Tibial artery (tissue), 4 donors: ENCODE measurements around the gene TUBB2A.
"Not testable (repeated sequence)": the region's sequence is repeated elsewhere in the genome, so short reads cannot be mapped to it uniquely, and the experiment has no call there.

Experiments used
- DNase-seq, 2 donors: peaks; one replicate each; pipeline ENCODE4 v3.0.0-alpha.2; 2019
- H3K27ac ChIP-seq, 2 donors: fragments of 200-600 bp; sonication (generic) in 1 of 2; 1 replicate in 1 of 2; 2 replicates in 1 of 2; pipeline ENCODE4 v1.5.1; 2018 to 2019; ENCODE audit warnings: mild to moderate bottlenecking in 1 of 2
- H3K27me3 ChIP-seq, 2 donors: fragments of 200-600 bp; sonication (generic) in 1 of 2; one replicate each; pipeline versions ENCODE4 v1.5.1 to v1.6.0; 2016 to 2019
- H3K36me3 ChIP-seq, 3 donors: fragments of 200-600 bp; sonication (generic) in 2 of 3; one replicate each; pipeline ENCODE4 v1.5.1; 2016 to 2019; ENCODE audit warnings: mild to moderate bottlenecking in 2 of 3
- H3K4me1 ChIP-seq, 4 donors: fragments of 200-600 bp; sonication (generic) in 2 of 4; 1 replicate in 3 of 4; 2 replicates in 1 of 4; pipeline ENCODE4 v1.5.1; 2016 to 2019
- H3K4me3 ChIP-seq, 2 donors: fragments of 200-600 bp; sonication (generic) in 1 of 2; 1 replicate in 1 of 2; 2 replicates in 1 of 2; pipeline ENCODE4 v1.5.1; 2018 to 2019; ENCODE audit warnings: mild to moderate bottlenecking in 2 of 2
- H3K9me3 ChIP-seq, 3 donors: fragments of 200-600 bp; sonication (generic) in 1 of 3; one replicate each; pipeline ENCODE4 v1.5.1; 2016 to 2019
- intact Hi-C: fragments of 100-400 bp; cut with DNase I; formaldehyde crosslinking; loops from one replicate; pipeline ENCODE4 v1.15.0; 2023; ENCODE audit warnings: low total_unique reads
- TF ChIP-seq, protein P1 (sequence below), 2 experiments: fragments of 200-600 bp in 1 of 2; fragments of 450-650 bp in 1 of 2; IDR thresholded peaks; one replicate each; pipeline ENCODE4 v1.5.1; 2017 to 2019; ENCODE audit warnings: antibody characterized with exemption in 2 of 2, mild to moderate bottlenecking in 1 of 2, moderate library complexity in 1 of 2

Gene TUBB2A

DNA sequence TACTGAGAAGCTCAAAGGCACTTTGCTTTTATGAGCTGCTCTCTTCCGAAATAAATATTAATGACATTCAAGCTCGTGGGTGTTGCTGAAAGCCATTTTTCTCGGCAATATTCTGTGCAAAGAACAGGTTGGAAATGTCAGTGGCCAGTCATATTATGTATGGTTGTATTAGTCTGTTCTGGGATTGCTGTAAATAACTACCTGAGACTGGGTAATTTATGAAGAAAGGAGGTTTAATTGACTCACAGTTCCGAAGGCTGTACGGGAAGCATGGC lies 38.0 kb upstream of the TUBB2A start:
- intact Hi-C loops, result no loop called here
- H3K9me3 ChIP-seq, result no peaks in the 10 kb centered on the region
- no peak overlapping the region for H3K4me3 ChIP-seq
- H3K36me3 ChIP-seq, result no peaks in the 10 kb centered on the region
- H3K27me3 ChIP-seq, result no peaks in the 10 kb centered on the region
- H3K4me1 ChIP-seq, result peaks cover 0 to 6% (median 0%) of the 10 kb centered on the region in 4 donors
- no peak for DNase-seq
- no peak overlapping the region for H3K27ac ChIP-seq
- TF ChIP-seq, protein P1, sequence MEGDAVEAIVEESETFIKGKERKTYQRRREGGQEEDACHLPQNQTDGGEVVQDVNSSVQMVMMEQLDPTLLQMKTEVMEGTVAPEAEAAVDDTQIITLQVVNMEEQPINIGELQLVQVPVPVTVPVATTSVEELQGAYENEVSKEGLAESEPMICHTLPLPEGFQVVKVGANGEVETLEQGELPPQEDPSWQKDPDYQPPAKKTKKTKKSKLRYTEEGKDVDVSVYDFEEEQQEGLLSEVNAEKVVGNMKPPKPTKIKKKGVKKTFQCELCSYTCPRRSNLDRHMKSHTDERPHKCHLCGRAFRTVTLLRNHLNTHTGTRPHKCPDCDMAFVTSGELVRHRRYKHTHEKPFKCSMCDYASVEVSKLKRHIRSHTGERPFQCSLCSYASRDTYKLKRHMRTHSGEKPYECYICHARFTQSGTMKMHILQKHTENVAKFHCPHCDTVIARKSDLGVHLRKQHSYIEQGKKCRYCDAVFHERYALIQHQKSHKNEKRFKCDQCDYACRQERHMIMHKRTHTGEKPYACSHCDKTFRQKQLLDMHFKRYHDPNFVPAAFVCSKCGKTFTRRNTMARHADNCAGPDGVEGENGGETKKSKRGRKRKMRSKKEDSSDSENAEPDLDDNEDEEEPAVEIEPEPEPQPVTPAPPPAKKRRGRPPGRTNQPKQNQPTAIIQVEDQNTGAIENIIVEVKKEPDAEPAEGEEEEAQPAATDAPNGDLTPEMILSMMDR (IDR thresholded peaks at IDR 0.05), result no peak

DNA sequence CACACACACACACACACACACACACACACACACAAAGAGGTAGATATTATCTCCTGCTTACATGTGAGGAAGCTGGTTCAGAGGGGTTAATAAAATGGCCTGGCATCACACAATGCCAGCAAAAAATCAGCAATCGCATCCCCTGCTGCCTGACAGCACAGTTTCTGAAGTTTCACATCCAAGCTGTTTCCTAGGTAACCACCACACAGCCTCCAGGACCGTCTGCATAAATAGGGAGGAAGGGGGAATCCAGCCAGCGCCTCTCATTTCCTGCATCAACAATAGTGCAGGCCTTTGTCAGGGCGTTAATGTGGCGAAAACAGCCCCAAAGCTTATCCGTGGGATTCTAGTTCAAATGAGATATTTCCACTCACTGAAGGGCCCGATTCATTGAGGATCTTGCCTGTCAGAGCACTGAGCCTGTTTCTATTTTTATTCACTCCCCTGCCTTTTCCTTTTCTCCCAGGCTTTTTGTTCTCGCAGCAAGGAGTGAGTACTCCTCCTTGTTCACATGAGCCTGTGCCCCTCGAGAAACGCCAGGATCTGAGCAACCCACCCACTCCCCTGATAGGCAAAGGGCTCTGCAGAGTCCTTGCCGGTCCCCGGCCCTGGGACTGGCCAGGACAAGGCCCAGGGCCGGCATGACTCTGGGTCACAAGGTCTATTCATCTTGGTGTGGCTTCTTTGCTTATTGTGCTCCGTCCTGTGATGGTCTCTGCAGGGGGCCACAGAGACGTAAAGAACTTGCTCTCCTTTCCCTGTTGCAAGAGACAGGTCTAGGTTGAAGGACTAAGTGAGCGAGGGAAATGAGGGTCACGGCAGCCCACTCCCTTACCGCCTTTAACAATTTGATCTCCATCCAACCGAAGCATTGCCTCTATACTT lies 37.4 kb upstream of the TUBB2A start:
- no peak overlapping the region for H3K27ac ChIP-seq
- intact Hi-C loops, result no loop called here
- no peaks in the 10 kb centered on the region for H3K27me3 ChIP-seq
- no peaks in the 10 kb centered on the region for H3K36me3 ChIP-seq
- no peak for DNase-seq
- TF ChIP-seq, protein P1 (IDR thresholded peaks at IDR 0.05), result no peak
- peaks cover 0 to 6% (median 0%) of the 10 kb centered on the region in 4 donors for H3K4me1 ChIP-seq
- H3K9me3 ChIP-seq, result no peaks in the 10 kb centered on the region
- H3K4me3 ChIP-seq, result no peak overlapping the region

DNA sequence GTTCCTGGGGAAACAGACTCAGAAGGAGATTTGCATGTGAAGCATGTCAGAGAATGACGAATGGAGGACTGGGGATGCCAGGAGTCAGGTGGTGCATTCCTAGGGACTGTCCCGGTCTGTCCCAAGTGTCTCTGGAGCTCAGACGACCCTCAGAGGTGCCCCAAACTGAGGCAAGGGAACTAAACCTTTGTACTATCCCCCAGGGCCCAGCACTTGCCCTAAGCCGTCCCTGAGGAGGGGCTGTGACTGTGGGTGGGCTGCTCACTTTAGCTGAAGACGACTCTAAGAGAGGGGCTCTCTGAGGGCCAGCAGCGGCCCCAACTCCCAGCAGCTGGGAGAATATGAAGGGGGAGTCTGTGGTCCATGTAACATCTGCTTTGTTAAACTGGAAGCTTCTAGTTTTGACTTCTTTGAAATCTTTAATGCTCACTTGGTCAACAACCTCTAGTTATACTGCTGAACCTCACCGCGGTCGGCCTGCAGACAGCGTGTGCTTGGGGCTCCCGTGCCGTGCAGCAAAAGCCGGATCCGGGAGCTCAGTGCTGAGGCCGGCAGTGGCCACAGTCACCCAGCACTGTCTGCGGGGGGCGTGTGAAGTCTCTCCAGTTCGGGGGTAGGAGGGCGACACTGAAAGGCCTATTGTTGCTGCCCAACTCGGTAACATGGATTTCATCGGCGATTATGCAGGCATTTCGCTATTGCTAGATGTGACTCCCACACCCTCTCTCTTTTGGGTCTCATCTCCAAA lies 35.9 kb upstream of the TUBB2A start:
- Histone ChIP-seq H3K4me3 (no peak overlapping the region), H3K36me3 (no peaks in the 10 kb centered on the region), H3K9me3 (no peaks in the 10 kb centered on the region), H3K4me1 (peaks cover 0 to 6% (median 0%) of the 10 kb centered on the region in 4 donors), H3K27me3 (no peaks in the 10 kb centered on the region), H3K27ac (no peak overlapping the region)
- TF ChIP-seq, protein P1 (IDR thresholded peaks at IDR 0.05), result no peak
- DNase-seq, result no peak
- intact Hi-C loops, result no loop called here

DNA sequence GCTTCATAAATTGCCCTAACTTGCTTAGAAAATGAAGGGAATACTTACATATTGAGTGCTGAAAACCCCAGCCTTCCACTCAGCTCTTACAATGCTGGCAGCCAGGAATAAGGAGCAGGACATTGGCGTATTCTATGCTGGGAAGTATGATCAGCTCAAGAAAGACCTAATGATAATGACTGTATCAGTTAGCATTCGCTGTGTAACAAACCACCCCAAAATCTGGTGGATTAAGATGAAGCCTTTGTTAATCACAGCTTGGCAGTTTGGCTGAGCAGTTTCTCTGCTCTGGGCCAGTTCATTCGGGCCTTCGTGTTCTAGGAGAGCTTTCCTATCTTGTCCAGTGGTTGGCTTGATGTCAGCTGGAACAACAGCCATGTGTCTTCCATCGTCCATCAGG lies 33.4 kb upstream of the TUBB2A start:
- intact Hi-C loops, result no loop called here
- Histone ChIP-seq H3K4me3 (no peak overlapping the region), H3K27me3 (no peaks in the 10 kb centered on the region), H3K4me1 (peaks cover 0 to 6% (median 0%) of the 10 kb centered on the region in 4 donors), H3K27ac (no peak overlapping the region), H3K36me3 (no peaks in the 10 kb centered on the region), H3K9me3 (no peaks in the 10 kb centered on the region)
- TF ChIP-seq, protein P1 (IDR thresholded peaks at IDR 0.05), result no peak
- DNase-seq, result no peak

DNA sequence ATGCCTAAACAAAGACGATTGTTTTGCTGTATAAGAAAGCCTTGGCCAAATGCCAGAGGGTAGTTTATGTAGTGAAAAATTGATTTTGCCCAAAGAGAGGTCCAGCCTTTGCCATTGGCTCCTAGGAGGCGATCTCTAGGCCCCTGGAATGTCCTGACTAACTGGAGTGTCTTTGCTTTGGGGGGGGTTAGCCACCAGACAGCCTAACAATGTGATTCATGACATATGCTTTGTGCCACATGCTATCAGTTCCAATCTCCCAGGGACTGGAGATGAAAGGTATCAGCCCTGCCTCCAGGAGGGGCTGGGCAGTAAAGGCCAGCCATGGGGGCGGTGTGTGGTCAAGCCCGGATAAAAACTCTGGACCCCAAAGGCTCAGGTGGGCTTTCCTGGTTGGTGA lies 32.7 kb upstream of the TUBB2A start:
- H3K27ac ChIP-seq, result no peak overlapping the region
- H3K27me3 ChIP-seq, result no peaks in the 10 kb centered on the region
- TF ChIP-seq, protein P1 (IDR thresholded peaks at IDR 0.05), result no peak
- no peaks in the 10 kb centered on the region for H3K36me3 ChIP-seq
- peaks cover 0 to 6% (median 0%) of the 10 kb centered on the region in 4 donors for H3K4me1 ChIP-seq
- no peak overlapping the region for H3K4me3 ChIP-seq
- DNase-seq, result no peak
- no peaks in the 10 kb centered on the region for H3K9me3 ChIP-seq
- intact Hi-C loops, result no loop called here

DNA sequence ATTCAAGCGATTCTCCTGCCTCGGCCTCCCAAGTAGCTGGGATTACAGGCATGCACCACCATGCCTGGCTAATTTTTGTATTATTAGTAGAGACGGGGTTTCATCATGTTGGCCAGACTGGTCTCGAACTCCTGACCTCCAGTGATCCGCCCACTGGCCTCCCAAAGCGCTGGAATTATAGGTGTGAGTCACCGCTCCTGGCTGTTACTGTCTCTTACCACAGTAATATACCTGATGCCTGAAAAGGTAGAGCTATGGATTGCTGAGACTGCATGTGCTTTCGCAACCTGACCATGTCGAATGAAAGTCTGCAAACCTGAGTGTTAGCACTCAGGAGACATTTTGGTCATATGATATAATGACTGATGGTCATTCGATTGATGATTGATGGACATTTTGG lies 31.8 kb upstream of the TUBB2A start:
- H3K4me3 ChIP-seq, DNase-seq, H3K9me3 ChIP-seq, H3K27me3 ChIP-seq, H3K4me1 ChIP-seq, H3K27ac ChIP-seq, intact Hi-C loops, H3K36me3 ChIP-seq: not testable (repeated sequence)
